Testis (tissue), 2 donors: Measurements from ENCODE around the gene KHSRP.

Experiments
- POLR2A ChIP-seq: fragments of 450-650 bp; IDR thresholded peaks from one replicate; pipeline ENCODE4 v1.6.1; 2017; ENCODE audit warnings: antibody characterized with exemption, mild to moderate bottlenecking, moderate library complexity
- TF ChIP-seq, protein P1 (sequence below), 3 experiments: fragments of 450-650 bp in 2 of 3; fragments of 200-600 bp in 1 of 3; sonication (generic) in 1 of 3; IDR thresholded peaks; one replicate each; pipeline ENCODE4 v1.5.1; 2016 to 2019; ENCODE audit warnings: antibody characterized with exemption in 3 of 3, mild to moderate bottlenecking in 2 of 3, moderate library complexity in 1 of 3

DNA sequence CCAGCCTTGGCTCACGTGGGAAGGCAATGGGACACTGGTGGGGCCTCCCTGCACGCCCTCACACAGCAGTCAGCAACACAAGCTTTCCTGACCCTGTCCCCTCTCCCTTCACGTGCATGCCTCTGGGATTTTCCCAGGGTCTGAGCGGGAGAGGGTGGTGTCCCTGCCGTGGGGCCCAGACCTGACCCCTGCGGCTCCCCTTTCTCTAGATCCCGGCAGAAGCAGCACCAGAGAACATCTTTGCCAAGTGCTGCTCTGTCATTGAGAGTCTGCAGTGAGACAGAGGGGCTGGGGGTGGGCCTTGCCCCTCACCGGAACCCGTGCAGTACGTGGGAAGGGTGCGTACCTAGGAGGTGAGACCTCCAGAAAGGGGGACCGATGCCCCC lies 12.6 kb downstream of the KHSRP start:
- TF ChIP-seq, protein P1, sequence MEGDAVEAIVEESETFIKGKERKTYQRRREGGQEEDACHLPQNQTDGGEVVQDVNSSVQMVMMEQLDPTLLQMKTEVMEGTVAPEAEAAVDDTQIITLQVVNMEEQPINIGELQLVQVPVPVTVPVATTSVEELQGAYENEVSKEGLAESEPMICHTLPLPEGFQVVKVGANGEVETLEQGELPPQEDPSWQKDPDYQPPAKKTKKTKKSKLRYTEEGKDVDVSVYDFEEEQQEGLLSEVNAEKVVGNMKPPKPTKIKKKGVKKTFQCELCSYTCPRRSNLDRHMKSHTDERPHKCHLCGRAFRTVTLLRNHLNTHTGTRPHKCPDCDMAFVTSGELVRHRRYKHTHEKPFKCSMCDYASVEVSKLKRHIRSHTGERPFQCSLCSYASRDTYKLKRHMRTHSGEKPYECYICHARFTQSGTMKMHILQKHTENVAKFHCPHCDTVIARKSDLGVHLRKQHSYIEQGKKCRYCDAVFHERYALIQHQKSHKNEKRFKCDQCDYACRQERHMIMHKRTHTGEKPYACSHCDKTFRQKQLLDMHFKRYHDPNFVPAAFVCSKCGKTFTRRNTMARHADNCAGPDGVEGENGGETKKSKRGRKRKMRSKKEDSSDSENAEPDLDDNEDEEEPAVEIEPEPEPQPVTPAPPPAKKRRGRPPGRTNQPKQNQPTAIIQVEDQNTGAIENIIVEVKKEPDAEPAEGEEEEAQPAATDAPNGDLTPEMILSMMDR (IDR thresholded peaks at IDR 0.05) = no peak
- no peak for TF ChIP-seq POLR2A
